H1 (cell line): ENCODE data around the gene LRP11. TPM values are rescaled to one million over a fixed set of nuclear protein-coding genes. Genes with fewer than 3 reads are reported as not detected.

Experiments used
- CTCF ChIA-PET: fragments of 300-600 bp; sonication (Branson Sonifier 250); formaldehyde crosslinking; loops from one replicate; lab custom pipeline; 2021; ENCODE audit not compliant: partially characterized antibody; lab: Charles Lee
- POLR2A ChIA-PET: fragments of 300-600 bp; sonication (Branson Sonifier 250); formaldehyde crosslinking; loops from one replicate; lab custom pipeline; 2021; ENCODE audit warnings: inconsistent platforms; ENCODE audit not compliant: partially characterized antibody; lab: Charles Lee
- DNase-seq, 2 experiments: peaks; one replicate each; pipeline versions ENCODE4 v3.0.0 to v3.0.0-alpha.2; 2010 to 2022; ENCODE audit warnings: low spot score in 2 of 2, low read depth in 1 of 2, mixed read lengths in 1 of 2
- FAIRE-seq: peaks from 2 replicates; lab custom pipeline; 2011; peaks lifted over from hg19 to GRCh38; lab: Jason Lieb, UNC
- H2AFZ ChIP-seq: 2 replicates; pipeline ENCODE4 v1.8.1; 2012; ENCODE audit warnings: low read length, inconsistent platforms
- H2AK5ac ChIP-seq: 2 replicates; pipeline ENCODE4 v1.6.1; 2013; ENCODE audit warnings: low read depth, low read length
- H2BK120ac ChIP-seq: replicated peaks from 2 replicates; pipeline ENCODE3; 2013; ENCODE audit warnings: low read depth, low read length, inconsistent platforms
- H2BK12ac ChIP-seq: 2 replicates; pipeline ENCODE4 v1.6.1; 2013; ENCODE audit warnings: low read depth, low read length
- H2BK15ac ChIP-seq: 2 replicates; pipeline ENCODE4 v1.6.1; 2013; ENCODE audit warnings: low read length
- H2BK20ac ChIP-seq: 2 replicates; pipeline ENCODE4 v1.6.1; 2013; ENCODE audit warnings: low read length
- H2BK5ac ChIP-seq: 2 replicates; pipeline ENCODE4 v1.6.1; 2013; ENCODE audit warnings: low read depth, low read length
- H3K14ac ChIP-seq: 2 replicates; pipeline ENCODE4 v1.6.1; 2013; ENCODE audit warnings: inconsistent platforms; ENCODE audit not compliant: insufficient read length
- H3K18ac ChIP-seq: 2 replicates; pipeline ENCODE4 v1.6.1; 2013; ENCODE audit warnings: low read length; ENCODE audit errors: extremely low read depth
- H3K23ac ChIP-seq: 2 replicates; pipeline ENCODE4 v1.6.1; 2013; ENCODE audit warnings: inconsistent platforms; ENCODE audit not compliant: insufficient read length
- H3K23me2 ChIP-seq: 2 replicates; pipeline ENCODE4 v1.6.1; 2013; ENCODE audit warnings: low read depth, low read length
- H3K27ac ChIP-seq: 2 replicates; pipeline ENCODE4 v1.6.1; 2011; ENCODE audit warnings: low read depth, low read length, inconsistent platforms
- H3K27me3 ChIP-seq, 4 experiments: replicated peaks in 1 of 4; 1 replicate in 1 of 4; 2 replicates in 3 of 4; pipeline versions ENCODE4 v1.6.1 to v1.8.1; 2011 to 2013; ENCODE audit warnings: low read length in 3 of 4, mild to moderate bottlenecking in 3 of 4, inconsistent platforms in 2 of 4, mixed read lengths in 2 of 4, moderate library complexity in 1 of 4; ENCODE audit not compliant: control insufficient read depth in 3 of 4, insufficient read depth in 3 of 4; ENCODE audit errors: extremely low read depth in 1 of 4
- H3K36me3 ChIP-seq, 4 experiments: 2 replicates each; pipeline versions ENCODE4 v1.6.1 to v1.8.1; 2011 to 2013; ENCODE audit warnings: mild to moderate bottlenecking in 4 of 4, low read length in 3 of 4, moderate library complexity in 2 of 4, control low read depth in 1 of 4, inconsistent platforms in 1 of 4; ENCODE audit not compliant: insufficient read depth in 4 of 4, control insufficient read depth in 2 of 4
- H3K4ac ChIP-seq: replicated peaks from 2 replicates; pipeline ENCODE3; 2013; ENCODE audit warnings: low read length, low read depth, mixed read lengths, inconsistent platforms; ENCODE audit not compliant: insufficient read length
- H3K4me1 ChIP-seq, 4 experiments: replicated peaks in 1 of 4; 1 replicate in 1 of 4; 2 replicates in 3 of 4; pipeline versions ENCODE4 v1.6.1 to v1.8.1; 2011 to 2013; ENCODE audit warnings: low read length in 3 of 4, inconsistent platforms in 2 of 4, mixed read lengths in 1 of 4; ENCODE audit not compliant: insufficient read depth in 4 of 4, control insufficient read depth in 3 of 4
- H3K4me2 ChIP-seq, 2 experiments: 2 replicates each; pipeline versions ENCODE4 v1.6.1 to v1.8.1; 2011 to 2013; ENCODE audit warnings: low read depth in 2 of 2, low read length in 2 of 2, control low read depth in 1 of 2, inconsistent platforms in 1 of 2, mild to moderate bottlenecking in 1 of 2; ENCODE audit not compliant: insufficient read depth in 1 of 2
- H3K4me3 ChIP-seq, 4 experiments: fragments of 200-600, 300-600 bp in 1 of 4; sonication (generic), shearing (Covaris generic), sonication (Bioruptor Twin) in 1 of 4; 2 replicates each; pipeline versions ENCODE4 v1.5.1 to v1.8.1; 2011 to 2016; ENCODE audit warnings: low read length in 4 of 4, low read depth in 3 of 4, control low read depth in 2 of 4, inconsistent platforms in 2 of 4, mild to moderate bottlenecking in 2 of 4, mixed read lengths in 1 of 4, moderate library complexity in 1 of 4; ENCODE audit not compliant: insufficient read depth in 2 of 4; ENCODE audit errors: extremely low read depth in 1 of 4
- H3K56ac ChIP-seq: replicated peaks from 2 replicates; pipeline ENCODE3; 2013; ENCODE audit warnings: low read depth, mild to moderate bottlenecking, mixed read lengths, low read length, inconsistent platforms; ENCODE audit not compliant: insufficient read length
- H3K79me1 ChIP-seq: 2 replicates; pipeline ENCODE4 v1.6.1; 2013; ENCODE audit warnings: low read depth, low read length, control low read depth
- H3K79me2 ChIP-seq, 2 experiments: 2 replicates each; pipeline versions ENCODE4 v1.6.1 to v1.8.1; 2012 to 2013; ENCODE audit warnings: low read length in 2 of 2, mild to moderate bottlenecking in 2 of 2, inconsistent platforms in 1 of 2; ENCODE audit not compliant: insufficient read depth in 2 of 2, control insufficient read depth in 1 of 2
- H3K9ac ChIP-seq, 4 experiments: replicated peaks in 1 of 4; 1 replicate in 1 of 4; 2 replicates in 3 of 4; pipeline versions ENCODE4 v1.6.1 to v1.8.1; 2011 to 2013; ENCODE audit warnings: low read depth in 3 of 4, low read length in 3 of 4, control low read depth in 2 of 4, mild to moderate bottlenecking in 2 of 4, moderate library complexity in 2 of 4, inconsistent platforms in 1 of 4; ENCODE audit errors: extremely low read depth in 1 of 4
- H3K9me3 ChIP-seq, 2 experiments: 2 replicates each; pipeline versions ENCODE4 v1.6.1 to v1.8.1; 2012 to 2013; ENCODE audit warnings: mild to moderate bottlenecking in 2 of 2, moderate library complexity in 2 of 2, control low read depth in 1 of 2, inconsistent platforms in 1 of 2, low read depth in 1 of 2, low read length in 1 of 2, mixed read lengths in 1 of 2; ENCODE audit not compliant: insufficient read depth in 2 of 2
- H4K20me1 ChIP-seq, 2 experiments: replicated peaks in 1 of 2; 2 replicates each; pipeline versions ENCODE3 to v1.8.1; 2011 to 2013; ENCODE audit warnings: inconsistent platforms in 2 of 2, low read length in 2 of 2, mild to moderate bottlenecking in 1 of 2; ENCODE audit not compliant: insufficient read depth in 2 of 2, control insufficient read depth in 1 of 2
- H4K5ac ChIP-seq: 2 replicates; pipeline ENCODE4 v1.6.1; 2013; ENCODE audit warnings: low read length, low read depth, mixed read lengths, inconsistent platforms; ENCODE audit not compliant: insufficient read length
- H4K8ac ChIP-seq: 2 replicates; pipeline ENCODE4 v1.8.0; 2013; ENCODE audit warnings: mild to moderate bottlenecking, moderate library complexity, low read length, inconsistent platforms; ENCODE audit not compliant: insufficient read depth; ENCODE audit errors: extremely low read depth
- H4K91ac ChIP-seq: replicated peaks from 2 replicates; pipeline ENCODE3; 2013; ENCODE audit warnings: low read length, mixed read lengths, inconsistent platforms; ENCODE audit not compliant: insufficient read length
- CBX8 ChIP-seq: fragments of 300-800, 300-1000 bp; sonication (generic); IDR thresholded peaks from 2 replicates; pipeline ENCODE4 v1.7.1; 2016; ENCODE audit warnings: low read depth, low read length, borderline replicate concordance
- HDAC2 ChIP-seq, 2 experiments: fragments of 300-600 bp in 1 of 2; sonication (generic) in 1 of 2; IDR thresholded peaks; 2 replicates each; pipeline ENCODE4 v1.6.1; 2011 to 2012; ENCODE audit warnings: low read depth in 2 of 2, low read length in 2 of 2, mild to moderate bottlenecking in 2 of 2, moderate library complexity in 2 of 2, borderline replicate concordance in 1 of 2, inconsistent platforms in 1 of 2
- JUND ChIP-seq: IDR thresholded peaks from 2 replicates; pipeline ENCODE4 v1.6.1; 2011; ENCODE audit warnings: mild to moderate bottlenecking, improper control_type of control experiment, low read length
- POU5F1 ChIP-seq: IDR thresholded peaks from 2 replicates; pipeline ENCODE4 v1.6.1; 2011; ENCODE audit warnings: low read depth, mild to moderate bottlenecking, low read length, moderate library complexity
- RFX5 ChIP-seq: IDR thresholded peaks from 2 replicates; pipeline ENCODE4 v1.6.1; 2011; ENCODE audit warnings: low read depth, low read length, improper control_type of control experiment, borderline replicate concordance
- RNF2 ChIP-seq: fragments of 200-900, 300-1000 bp; sonication (generic); IDR thresholded peaks from 2 replicates; pipeline ENCODE4 v1.7.1; 2016; ENCODE audit warnings: borderline replicate concordance, low read depth, mild to moderate bottlenecking, antibody characterized with exemption, low read length; ENCODE audit not compliant: poor library complexity, severe bottlenecking; ENCODE audit errors: missing control alignments
- SAP30 ChIP-seq: fragments of 300-600 bp; sonication (generic); IDR thresholded peaks from 2 replicates; pipeline ENCODE4 v1.7.1; 2012; ENCODE audit warnings: low read length, moderate library complexity, mild to moderate bottlenecking, inconsistent platforms; ENCODE audit not compliant: insufficient read depth, insufficient replicate concordance
- SIRT6 ChIP-seq: IDR thresholded peaks from one replicate; pipeline ENCODE4 v1.7.1; 2012; ENCODE audit warnings: low read length, inconsistent platforms
- TAF7 ChIP-seq: optimal IDR thresholded peaks from 2 replicates; pipeline ENCODE3; 2011; ENCODE audit warnings: low read depth, mild to moderate bottlenecking, inconsistent platforms, low read length, moderate library complexity, borderline replicate concordance
- TBP ChIP-seq: IDR thresholded peaks from 2 replicates; pipeline ENCODE4 v1.6.1; 2011; ENCODE audit warnings: low read depth, low read length, improper control_type of control experiment
- TCF12 ChIP-seq: IDR thresholded peaks from 2 replicates; pipeline ENCODE4 v1.6.1; 2011; ENCODE audit warnings: low read depth, mild to moderate bottlenecking, low read length
- WGBS, 2 experiments: shearing (Covaris generic) in 1 of 2; methylation state at CpG; one replicate each; pipeline versions ENCODE4 v1.1.6 to v1.1.7; 2013 to 2015; ENCODE audit warnings: low lambda C conversion rate in 2 of 2, mixed read lengths in 2 of 2, inconsistent platforms in 1 of 2, low coverage in 1 of 2, missing lambda C conversion rate in 1 of 2; ENCODE audit not compliant: insufficient replicate concordance in 2 of 2, insufficient coverage in 1 of 2, insufficient read length in 1 of 2; ENCODE audit errors: extremely low coverage in 1 of 2, missing lambda C conversion rate in 1 of 2; 5-methylcytosine and 5-hydroxymethylcytosine counted together
- polyA plus RNA-seq, 7 experiments: library from polyadenylated mRNA; depleted of rRNA in 3 of 7; stranded (reverse) in 5 of 7; unstranded in 2 of 7; fragments of >200 nt in 5 of 7; fragments of 200-250 nt in 2 of 7; gene quantifications; 1 replicate in 5 of 7; 2 replicates in 1 of 7; 4 replicates in 1 of 7; pipeline versions ENCODE4 v1.2.1 to v1.2.3, GENCODE V29; 2011 to 2013; ENCODE audit warnings: missing spikeins in 2 of 7, mixed read lengths in 2 of 7
- total RNA-seq: library from RNA; stranded (reverse); fragmentation: NEBNext Ultra II Directional; extraction: Animal tissue kit (Norgen Biotek cat#: 25700); gene quantifications from 2 replicates; pipeline ENCODE4 v1.2.1, GENCODE V29; 2021

LRP11 gene
- total and polyA plus RNA-seq, 2 of the 8 experiments (the other 6 are each of a cell fraction or from before 2014, with no cell fraction given): 11.0 to 20.0 TPM

GRCh38 chr6:149834513-149835481, 29.4 kb downstream of the LRP11 start:
- no peak overlapping the region for H2AK5ac ChIP-seq
- no peak overlapping the region for H2BK12ac ChIP-seq
- H3K9ac ChIP-seq: no peak overlapping the region
- H2BK5ac ChIP-seq: no peak overlapping the region
- H3K14ac ChIP-seq: no peak overlapping the region
- no peak overlapping the region for H2BK15ac ChIP-seq
- H2AFZ ChIP-seq: no peak overlapping the region
- H4K20me1 ChIP-seq: peaks cover 0 to 2% of the 10 kb centered on the region in 2 experiments
- H3K79me2 ChIP-seq: no peaks in the 10 kb centered on the region
- no peaks in the 10 kb centered on the region for H3K79me1 ChIP-seq
- no peak overlapping the region for H4K5ac ChIP-seq
- H3K27me3 ChIP-seq: no peaks in the 10 kb centered on the region
- H3K36me3 ChIP-seq: no peaks in the 10 kb centered on the region; a peak in 1 of 8 replicates
- H3K4me1 ChIP-seq: no peaks in the 10 kb centered on the region
- no peak overlapping the region for H3K23ac ChIP-seq
- no peak overlapping the region for H3K4me3 ChIP-seq
- no peaks in the 10 kb centered on the region for H3K9me3 ChIP-seq
- no peak overlapping the region for H3K18ac ChIP-seq
- peak; percentile 28 for FAIRE-seq
- H3K4me2 ChIP-seq: no peak overlapping the region
- H3K23me2 ChIP-seq: no peaks in the 10 kb centered on the region
- POLR2A ChIA-PET: no interaction called here
- no peak overlapping the region for H3K56ac ChIP-seq
- WGBS, 2 experiments: 64% methylated on average over 5 of the region's 5 CpGs; no CpG with 5 or more reads in 1 of the 2 experiments
- no peak overlapping the region for H2BK120ac ChIP-seq
- peak in 1 of 2 experiments; percentile 91 for DNase-seq
- no peak overlapping the region for H3K4ac ChIP-seq
- no peak overlapping the region for H2BK20ac ChIP-seq
- no peak overlapping the region for H4K8ac ChIP-seq
- CTCF ChIA-PET: interaction anchor here (0.6 to 15.4 kb wide), 31 partner anchors 10 to 380 kb away, joined by 3 to 195 read pairs (median 5); partner anchors contain the start of genes LRP11 and RAET1G
- H3K27ac ChIP-seq: no peak overlapping the region
- no peak overlapping the region for H4K91ac ChIP-seq
- TF ChIP-seq POU5F1 (no peak), SIRT6 (no peak), JUND (peak; percentile 82), CBX8 (no peak), RNF2 (no peak), RFX5 (no peak), TAF7 (no peak), HDAC2 (IDR thresholded peaks at IDR 0.05; ENCODE audit: borderline replicate concordance in 1 of 2, low read depth in 2 of 2, low read length in 2 of 2) (no peak), SAP30 (no peak), TBP (no peak), TCF12 (0 out of 2 replicates have a peak, but pooled peaks have one; percentile 44)
